GM04504 (cell line): ENCODE results near the gene UBXN6.

Experiments
- DNase-seq: peaks from one replicate; pipeline ENCODE4 v3.0.0-alpha.2; 2012; ENCODE audit warnings: low read depth

UBXN6 gene

GRCh38 chr19:4442819-4443146 lies 14.8 kb downstream of the UBXN6 start:
- no peak for DNase-seq

GRCh38 chr19:4441994-4442818 lies 15.4 kb downstream of the UBXN6 start:
- DNase-seq = no peak

- no peak for DNase-seq
Observed at GRCh38 chr19:4439243-4439642, 18.4 kb downstream of the UBXN6 start.

DNA sequence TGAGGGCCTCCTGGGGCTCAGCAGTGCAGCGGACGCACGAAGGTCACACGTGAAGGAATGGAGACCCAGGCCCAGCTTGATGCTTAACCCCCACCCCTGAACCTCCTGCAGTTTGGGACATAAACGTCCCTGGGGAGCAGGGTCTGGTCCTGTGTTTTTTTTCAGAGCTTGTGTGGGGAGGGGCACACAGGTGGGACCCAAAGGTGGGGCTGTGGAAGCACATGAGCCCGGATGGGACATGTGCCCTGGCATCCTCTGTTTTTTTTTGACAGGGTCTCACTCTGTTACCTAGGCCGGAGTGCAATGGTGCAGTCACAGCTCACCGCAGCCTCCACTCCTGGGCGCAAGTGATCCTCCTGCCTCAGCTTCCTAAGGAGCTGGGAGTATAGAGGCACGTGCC lies 20.5 kb downstream of the UBXN6 start:
- no peak for DNase-seq

DNA sequence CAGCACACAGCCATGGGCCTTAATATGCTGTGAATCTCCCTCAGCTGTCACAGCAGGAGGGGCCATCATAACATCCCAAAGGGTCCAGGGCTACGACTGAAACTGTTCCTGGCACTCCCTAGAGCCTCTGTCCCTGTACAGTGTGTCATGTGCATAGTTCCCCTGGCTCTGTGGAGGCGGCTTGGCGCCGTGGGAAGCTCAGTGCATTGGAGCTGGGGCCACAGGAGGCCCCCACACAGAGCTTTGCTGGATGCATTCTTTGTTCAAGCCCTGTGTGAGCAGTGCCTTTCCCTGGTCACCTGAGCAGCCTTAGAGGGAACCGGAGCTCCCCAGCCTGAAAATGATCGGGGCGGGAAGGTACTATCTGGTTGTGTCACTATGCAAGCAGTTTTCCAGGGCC lies 21.4 kb downstream of the UBXN6 start:
- DNase-seq = no peak

DNA sequence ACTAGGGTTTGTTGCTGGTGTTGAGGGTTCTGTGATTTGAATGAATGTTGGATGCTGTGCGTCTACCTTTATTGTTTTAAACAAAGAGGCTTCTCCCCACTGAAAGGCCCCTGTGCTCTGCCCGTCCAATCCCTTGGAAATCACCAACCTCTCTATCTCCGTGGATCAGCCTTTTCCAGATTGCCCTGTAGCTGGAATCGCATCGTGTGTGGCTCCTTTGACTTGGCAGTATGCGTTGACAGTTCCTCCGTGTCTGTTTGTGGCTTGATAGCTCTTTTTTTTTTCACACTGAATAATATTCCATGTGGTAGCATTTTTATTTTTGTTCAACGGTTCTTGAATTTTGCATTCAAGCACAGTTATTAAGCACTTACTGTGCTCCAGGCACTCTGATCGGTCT lies 23.2 kb downstream of the UBXN6 start:
- DNase-seq = no peak

- DNase-seq = no peak
Observed at GRCh38 chr19:4432918-4433506, 24.6 kb downstream of the UBXN6 start.

DNA sequence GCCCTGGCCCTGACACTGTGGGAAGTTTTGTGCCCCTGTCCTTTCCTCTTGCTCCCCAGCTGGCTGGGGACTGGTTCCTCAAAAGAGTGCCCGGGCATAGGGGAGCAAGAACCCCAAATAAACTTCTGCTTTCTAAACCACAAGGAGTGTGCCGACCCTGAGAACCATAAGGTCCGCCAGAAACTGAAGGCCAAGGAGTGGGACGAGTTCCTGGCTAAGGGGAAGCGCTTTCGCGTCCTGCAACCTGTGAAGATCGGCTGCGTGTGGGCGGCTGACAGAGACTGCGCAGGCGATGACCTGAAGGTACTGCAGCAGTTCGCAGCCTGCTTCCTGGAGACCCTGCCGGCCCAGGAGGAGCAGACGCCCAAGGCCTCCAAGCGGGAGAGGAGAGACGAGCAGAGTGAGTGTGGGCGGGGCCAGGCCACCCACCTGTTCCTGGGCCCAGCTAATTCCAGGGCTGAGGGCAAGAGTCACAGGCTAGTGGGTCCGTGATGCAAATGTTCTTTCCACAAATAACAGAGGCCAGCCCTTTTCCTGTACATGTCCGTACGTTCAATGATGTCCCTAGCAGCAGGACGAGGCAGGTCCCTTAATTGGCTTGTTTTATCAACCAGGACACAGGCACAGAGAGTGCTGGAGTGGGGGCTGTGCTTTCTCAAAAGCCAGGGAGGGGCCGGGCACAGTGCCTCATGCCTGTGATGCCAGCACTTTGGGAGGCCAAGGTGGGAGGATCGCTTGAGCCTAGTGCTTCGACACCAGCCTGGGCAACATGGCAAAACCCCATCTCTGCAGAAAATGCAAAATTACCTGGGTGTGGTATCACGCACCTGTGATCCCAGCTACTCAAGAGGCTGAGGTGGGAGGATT lies 25.6 kb downstream of the UBXN6 start:
- DNase-seq = no peak

- no peak for DNase-seq
Observed at GRCh38 chr19:4431296-4431695, 26.3 kb downstream of the UBXN6 start.

DNA sequence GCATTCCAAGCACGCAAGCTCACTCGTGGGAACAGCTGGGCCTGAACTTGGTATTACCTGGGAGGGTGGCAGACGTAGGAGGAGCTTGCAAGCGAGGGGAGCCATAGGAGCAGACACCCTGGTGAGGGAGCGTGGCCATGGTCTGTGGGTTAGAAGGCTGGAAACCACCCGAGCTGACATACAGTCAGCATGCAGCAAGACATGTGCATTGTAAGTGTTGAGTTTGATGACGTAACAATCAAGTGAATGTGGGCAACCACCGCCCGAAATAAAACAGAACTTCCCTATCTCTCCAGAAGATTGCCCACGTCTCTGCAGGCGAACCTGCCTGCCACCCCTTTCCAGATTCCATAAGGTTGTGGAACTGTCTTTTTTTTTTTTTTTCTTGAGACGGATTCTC lies 26.8 kb downstream of the UBXN6 start:
- DNase-seq = no peak

DNA sequence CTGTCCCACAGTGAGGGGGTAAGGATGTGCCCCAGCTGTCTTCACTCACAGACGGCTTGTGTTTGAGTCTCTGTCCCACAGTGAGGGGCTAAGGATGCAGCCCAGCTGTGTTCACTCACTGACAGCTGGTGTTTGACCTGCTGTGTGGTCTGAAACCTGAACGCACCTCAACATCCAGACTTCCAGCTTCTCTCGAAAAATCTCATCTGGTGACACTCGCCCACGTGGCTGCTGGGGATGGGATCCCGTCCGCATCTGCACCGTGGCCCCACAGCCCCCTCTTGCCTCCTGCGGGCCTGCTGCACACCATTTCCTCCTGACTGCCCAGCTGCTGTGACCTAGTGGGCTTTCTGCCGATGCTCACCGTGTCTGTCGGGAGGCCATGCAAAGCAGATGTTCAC lies 27.8 kb downstream of the UBXN6 start:
- DNase-seq = no peak

DNA sequence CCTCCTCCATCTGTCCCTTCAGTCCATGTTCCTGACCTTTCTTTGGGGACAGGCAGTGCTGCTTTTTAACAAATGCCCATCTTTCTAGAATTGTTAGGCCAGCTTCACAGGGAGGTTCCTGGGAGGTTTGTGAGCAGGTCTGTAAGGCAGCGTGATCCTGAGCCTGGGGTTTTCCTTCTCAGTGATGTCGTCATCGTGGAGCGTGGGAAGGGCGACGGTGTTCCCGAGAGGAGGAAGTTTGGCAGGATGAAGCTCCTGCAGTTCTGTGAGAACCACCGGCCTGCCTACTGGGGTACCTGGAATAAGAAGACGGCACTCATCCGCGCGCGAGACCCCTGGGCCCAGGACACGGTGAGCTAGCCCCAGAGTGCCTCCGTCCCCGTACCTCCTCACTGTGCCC lies 28.3 kb downstream of the UBXN6 start:
- no peak for DNase-seq

DNA sequence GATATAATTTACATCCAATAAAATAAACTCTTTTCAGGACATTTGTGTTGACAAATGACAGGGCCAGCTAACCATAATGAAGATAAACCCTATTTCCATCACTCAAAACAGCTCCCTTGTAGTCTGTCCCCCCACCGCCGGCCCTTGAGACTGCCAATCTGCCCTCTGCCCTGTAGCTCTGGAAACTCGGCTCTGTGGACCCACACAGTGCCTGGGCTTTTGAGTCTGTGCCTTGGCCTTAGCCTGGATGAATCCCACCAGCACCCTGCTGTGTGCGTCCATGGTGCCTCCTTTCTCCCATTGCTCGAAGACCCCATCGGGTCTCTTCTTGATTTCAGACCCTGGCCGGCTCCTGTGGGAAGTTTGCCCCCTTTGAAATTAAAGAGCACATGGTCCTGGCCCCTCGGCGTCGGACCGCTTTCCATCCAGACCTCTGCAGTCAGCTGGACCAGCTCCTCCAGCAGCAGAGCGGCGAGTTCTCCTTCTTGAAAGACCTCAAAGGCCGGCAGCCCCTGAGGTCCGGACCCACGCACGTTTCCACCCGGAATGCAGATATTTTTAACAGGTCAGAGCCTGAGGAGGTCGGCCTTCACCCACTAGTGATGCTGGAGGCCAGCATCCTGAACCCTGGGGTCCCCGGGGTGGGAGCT lies 29.1 kb downstream of the UBXN6 start:
- DNase-seq = no peak

DNA sequence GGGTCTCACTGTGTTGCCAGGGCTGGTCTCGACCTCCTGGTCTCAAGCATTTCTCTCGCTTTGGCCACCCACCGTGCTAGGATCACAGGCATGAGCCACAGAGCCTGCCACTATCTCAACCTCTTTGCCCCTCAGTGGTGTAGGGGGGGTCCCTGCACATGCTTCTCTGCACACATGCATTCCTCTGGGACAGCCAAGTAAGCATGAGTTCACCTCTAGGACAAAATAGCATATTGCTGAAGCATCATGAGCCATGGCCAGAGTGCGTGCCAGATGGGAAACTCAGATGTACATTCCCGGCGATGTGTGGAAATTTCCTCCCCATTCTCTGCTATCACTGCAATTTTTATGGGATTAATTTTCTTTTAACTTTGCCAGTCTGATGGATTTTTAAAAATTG lies 32.1 kb downstream of the UBXN6 start:
- peak; percentile 71 for DNase-seq

DNA sequence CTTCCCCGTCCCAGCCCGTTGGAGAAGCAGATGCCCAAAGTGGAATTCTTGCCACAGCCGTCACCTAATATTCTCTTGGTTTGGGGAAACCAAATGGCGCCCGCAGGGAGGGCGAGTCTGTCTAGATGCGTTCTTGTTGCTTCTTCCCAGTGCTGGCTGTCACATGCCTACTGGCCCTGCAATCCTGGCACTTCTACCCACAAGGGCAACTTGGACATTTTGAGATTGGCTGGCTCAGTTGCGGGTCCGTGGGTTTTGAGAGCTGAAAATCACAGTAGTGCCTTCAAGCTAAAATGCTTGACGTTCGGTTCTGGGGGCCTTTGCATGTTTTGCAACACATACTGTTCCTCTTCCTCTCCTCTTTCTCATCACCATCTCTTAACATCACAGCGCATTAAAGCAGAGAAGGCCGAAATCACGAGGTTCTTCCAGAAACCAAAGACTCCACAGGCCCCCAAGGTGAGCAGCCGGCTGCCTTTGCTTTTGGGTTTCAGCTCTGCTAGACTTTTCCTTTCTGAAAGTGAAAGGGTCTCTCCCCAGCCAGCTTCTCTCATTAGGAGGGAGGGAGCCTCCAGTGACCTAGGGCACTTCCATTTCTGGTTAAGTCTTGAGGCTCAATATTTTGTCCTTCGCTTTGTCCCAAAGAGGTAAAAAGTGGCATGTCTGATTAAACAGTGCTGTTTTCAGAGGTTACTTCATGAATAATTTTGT lies 34.0 kb downstream of the UBXN6 start:
- no peak for DNase-seq

GRCh38 chr19:4416268-4416667 lies 41.3 kb downstream of the UBXN6 start:
- DNase-seq = no peak

- DNase-seq = no peak
Observed at GRCh38 chr19:4415352-4415751, 42.2 kb downstream of the UBXN6 start.

- DNase-seq = no peak
Observed at GRCh38 chr19:4414800-4415321, 42.7 kb downstream of the UBXN6 start.

DNA sequence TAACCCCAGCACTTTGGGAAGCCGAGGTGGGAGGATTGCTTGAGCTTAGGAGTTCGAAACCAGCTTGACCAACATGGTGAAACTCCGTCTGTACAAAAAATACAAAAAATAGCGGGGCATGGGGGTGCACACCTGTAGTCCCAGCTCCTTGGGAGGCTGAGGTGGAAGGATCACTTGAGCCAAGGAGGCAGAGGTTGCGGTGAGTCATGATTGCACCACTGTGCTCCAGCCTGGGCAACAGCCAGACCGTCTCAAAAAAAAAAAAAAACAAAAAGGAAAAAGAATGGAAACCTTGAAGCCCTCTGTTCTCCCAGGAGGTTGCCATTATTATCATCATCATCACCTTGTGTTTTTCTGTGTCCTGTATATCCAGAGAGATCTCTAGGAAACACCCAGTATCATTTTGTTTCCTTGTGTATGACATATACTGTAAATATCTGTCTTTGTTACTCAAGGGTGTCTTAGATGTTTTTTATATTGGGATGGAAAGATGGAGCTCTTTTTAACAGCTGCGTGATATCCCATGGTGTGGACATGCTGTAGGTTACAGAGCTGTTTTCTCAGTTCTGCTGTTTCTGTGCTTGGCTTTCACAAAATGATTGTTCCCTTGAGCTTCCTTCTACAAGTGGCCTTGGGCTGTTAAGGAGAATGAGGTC lies 43.3 kb downstream of the UBXN6 start:
- DNase-seq = no peak

DNA sequence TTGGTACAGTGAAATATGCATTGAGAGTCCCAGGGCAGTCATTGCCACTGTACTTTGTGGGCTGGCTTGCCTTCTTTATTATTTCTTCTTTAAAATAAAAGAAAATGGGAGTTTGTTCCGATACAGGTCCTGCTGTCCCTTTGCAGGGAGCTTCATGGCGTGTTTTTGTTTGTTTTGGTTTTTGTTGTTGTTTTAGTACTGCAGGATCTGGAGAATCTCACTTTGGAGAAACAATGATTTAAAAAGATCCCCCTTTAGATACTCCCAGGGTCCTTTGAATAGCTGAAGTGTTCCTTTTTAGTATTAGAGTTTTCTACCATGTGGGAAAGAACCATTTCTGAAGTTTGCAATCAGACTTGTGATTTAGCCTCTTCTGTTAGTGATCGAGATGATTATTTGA lies 44.0 kb downstream of the UBXN6 start:
- no peak for DNase-seq
